OCI-LY1 (cell line): ENCODE measurements around the gene CWC25.

ENCODE experiments used
- H2AFZ ChIP-seq: fragments of 200-600 bp; sonication (generic), shearing (Covaris generic); 2 replicates; pipeline ENCODE4 v1.6.0; 2014; ENCODE audit warnings: antibody characterized with exemption, mild to moderate bottlenecking, low read length
- H3F3A ChIP-seq: fragments of 200-600 bp; sonication (generic), shearing (Covaris generic); 2 replicates; pipeline ENCODE4 v1.6.0; 2014; ENCODE audit warnings: mild to moderate bottlenecking, antibody characterized with exemption, low read length, moderate library complexity; ENCODE audit not compliant: insufficient read depth
- H3K27ac ChIP-seq: fragments of 200-600 bp; sonication (generic); 2 replicates; pipeline ENCODE4 v1.5.1; 2014; ENCODE audit warnings: low read length, mixed run types, mild to moderate bottlenecking, low read depth; ENCODE audit not compliant: poor library complexity, severe bottlenecking
- H3K27me3 ChIP-seq: fragments of 200-600 bp; sonication (generic); 2 replicates; pipeline ENCODE4 v1.6.0; 2014; ENCODE audit warnings: antibody characterized with exemption, mild to moderate bottlenecking, low read length, moderate library complexity; ENCODE audit not compliant: insufficient read depth
- H3K36me3 ChIP-seq: fragments of 200-600 bp; sonication (generic); 2 replicates; pipeline ENCODE4 v1.6.1; 2014; ENCODE audit warnings: mild to moderate bottlenecking, antibody characterized with exemption, low read length, moderate library complexity, mixed read lengths; ENCODE audit not compliant: insufficient read depth
- H3K4me1 ChIP-seq: fragments of 200-600 bp; sonication (generic); 2 replicates; pipeline ENCODE4 v1.5.1; 2014; ENCODE audit warnings: mild to moderate bottlenecking, low read length, moderate library complexity; ENCODE audit not compliant: insufficient read depth, severe bottlenecking
- H3K4me2 ChIP-seq: fragments of 200-600 bp; sonication (generic), shearing (Covaris generic); 2 replicates; pipeline ENCODE4 v1.6.1; 2014; ENCODE audit warnings: low read length
- H3K4me3 ChIP-seq: fragments of 200-600 bp; sonication (generic); 2 replicates; pipeline ENCODE4 v1.5.1; 2014; ENCODE audit warnings: low read length, low read depth, mild to moderate bottlenecking, mixed read lengths; ENCODE audit not compliant: poor library complexity, severe bottlenecking
- H3K79me2 ChIP-seq: fragments of 200-600 bp; shearing (Covaris generic); 2 replicates; pipeline ENCODE4 v1.6.1; 2016; ENCODE audit warnings: mixed run types, low read length, mixed read lengths; ENCODE audit not compliant: insufficient read depth
- H3K9ac ChIP-seq: fragments of 200-600 bp; sonication (generic), shearing (Covaris generic); 2 replicates; pipeline ENCODE4 v1.6.1; 2014; ENCODE audit warnings: mild to moderate bottlenecking, low read length, mixed read lengths
- H3K9me2 ChIP-seq: fragments of 200-600 bp; sonication (generic), shearing (Covaris generic); 2 replicates; pipeline ENCODE4 v1.6.1; 2014; ENCODE audit warnings: low read depth, mild to moderate bottlenecking, low read length, mixed read lengths
- H3K9me3 ChIP-seq: fragments of 200-600 bp; shearing (Covaris generic); 2 replicates; pipeline ENCODE4 v1.6.1; 2014; ENCODE audit warnings: low read length, mixed read lengths
- H4K20me1 ChIP-seq: fragments of 200-600 bp; sonication (generic), shearing (Covaris generic); 2 replicates; pipeline ENCODE4 v1.6.0; 2016; ENCODE audit warnings: mild to moderate bottlenecking, low read length; ENCODE audit not compliant: insufficient read depth
- CTCF ChIP-seq: fragments of 200-600 bp; sonication (generic), shearing (Covaris generic); IDR thresholded peaks from 2 replicates; pipeline ENCODE4 v1.5.1; 2017; ENCODE audit warnings: mild to moderate bottlenecking, antibody characterized with exemption, low read length, moderate library complexity, mixed read lengths
- EZH2 ChIP-seq: fragments of 200-600 bp; sonication (generic), shearing (Covaris generic); IDR thresholded peaks from 2 replicates; pipeline ENCODE4 v1.8.0; 2017; ENCODE audit warnings: borderline replicate concordance, mixed run types, mild to moderate bottlenecking, antibody characterized with exemption, low read length, moderate library complexity, mixed read lengths

Gene CWC25

GRCh38 chr17:38824899-38825761 is at the start of gene CWC25:
CWC25 (minus strand) TSS chr17:38825321; CDS start chr17:38825183, 138 bp downstream.
- peak within 1 kb of the TSS; percentile 68 for H3K4me2 ChIP-seq

GRCh38 chr17:38873640-38874380 is 48.7 kb upstream of the CWC25 start:
- Histone ChIP-seq H3K27me3 (no peaks in the 10 kb centered on the region), H3K4me3 (no peak overlapping the region), H4K20me1 (no peaks in the 10 kb centered on the region), H3K79me2 (peaks cover 45% of the 10 kb centered on the region), H3K9me2 (no peaks in the 10 kb centered on the region), H3K4me2 (peak overlapping the region; percentile 11; the same call in 1 of the 2 replicates), H3K9me3 (no peaks in the 10 kb centered on the region), H3K9ac (no peak overlapping the region; the same call in 1 of the 2 replicates), H3K36me3 (peaks cover 12% of the 10 kb centered on the region), H3K27ac (no peak overlapping the region), H3K4me1 (peaks cover 71% of the 10 kb centered on the region), H2AFZ (no peak overlapping the region), H3F3A (no peaks in the 10 kb centered on the region)
- TF ChIP-seq CTCF (no peak), EZH2 (no peak)

More at GRCh38 chr17:38824899-38825761, at the start of gene CWC25:
- Histone ChIP-seq H3K9me3 (no peaks in the 10 kb centered on the region), H3K9me2 (no peaks in the 10 kb centered on the region), H3K36me3 (peaks cover 8% of the 10 kb centered on the region), H3K27ac (peak within 1 kb of the TSS; percentile 76), H3K9ac (peak within 1 kb of the TSS; percentile 68), H3K79me2 (peaks cover 19% of the 10 kb centered on the region), H3F3A (no peaks in the 10 kb centered on the region), H2AFZ (no peak within 1 kb of the TSS), H3K27me3 (no peaks in the 10 kb centered on the region), H3K4me3 (peak within 1 kb of the TSS; percentile 88), H3K4me1 (peaks cover 19% of the 10 kb centered on the region), H4K20me1 (no peaks in the 10 kb centered on the region)
- TF ChIP-seq CTCF (no peak), EZH2 (no peak)

- Histone ChIP-seq H4K20me1 (no peaks in the 10 kb centered on the region), H3K27me3 (no peaks in the 10 kb centered on the region), H3K4me3 (peak overlapping the region; percentile 93), H3K79me2 (peaks cover 45% of the 10 kb centered on the region), H3K9ac (peak overlapping the region; percentile 91; the same call in 1 of the 2 replicates), H3F3A (peaks cover 2% of the 10 kb centered on the region; the same call in 1 of the 2 replicates), H3K36me3 (peaks cover 4% of the 10 kb centered on the region; the same call in 1 of the 2 replicates), H3K4me2 (peak overlapping the region; percentile 90), H3K27ac (peak overlapping the region; percentile 87), H3K4me1 (peaks cover 72% of the 10 kb centered on the region), H3K9me3 (no peaks in the 10 kb centered on the region), H3K9me2 (no peaks in the 10 kb centered on the region), H2AFZ (no peak overlapping the region)
- TF ChIP-seq EZH2: no peak
- no peak for TF ChIP-seq CTCF
These were observed 47.7 kb upstream of the CWC25 start for GRCh38 chr17:38872671-38873385.
